NCI-H748 treated with DMSO at 0.1 percent for 48 hours (cell line): Measurements from ENCODE around the gene PRTFDC1.
A peak's percentile ranks its signal among the peaks of the same experiment; 100 is the strongest.
"Not testable (repeated sequence)": the region's sequence is repeated elsewhere in the genome, so short reads cannot be mapped to it uniquely, and the experiment has no call there.

Experiments used
- DNase-seq: peaks from one replicate; lab custom pipeline; 2025; lab: John Stamatoyannopoulos, UW

The PRTFDC1 gene

DNA sequence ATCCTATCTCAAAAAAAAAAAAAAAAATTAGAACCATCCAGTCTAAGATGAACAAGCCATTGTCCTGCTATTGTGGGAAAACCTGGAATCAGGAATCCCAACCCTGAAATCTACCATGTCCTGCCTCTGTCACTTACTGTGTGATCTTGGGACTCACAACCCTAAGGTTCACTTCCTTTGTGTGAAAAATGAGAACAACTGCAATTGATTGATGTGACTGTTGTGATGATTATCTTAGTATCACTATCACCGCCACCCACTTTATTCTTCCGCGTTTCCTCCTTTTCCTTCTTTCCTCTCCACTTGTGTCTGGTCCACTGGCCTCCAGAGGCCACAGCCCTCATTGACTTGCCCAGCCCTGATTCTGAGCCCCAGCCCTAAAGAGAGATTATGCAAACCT is 12.6 kb upstream of the PRTFDC1 start:
- DNase-seq = no peak

DNA sequence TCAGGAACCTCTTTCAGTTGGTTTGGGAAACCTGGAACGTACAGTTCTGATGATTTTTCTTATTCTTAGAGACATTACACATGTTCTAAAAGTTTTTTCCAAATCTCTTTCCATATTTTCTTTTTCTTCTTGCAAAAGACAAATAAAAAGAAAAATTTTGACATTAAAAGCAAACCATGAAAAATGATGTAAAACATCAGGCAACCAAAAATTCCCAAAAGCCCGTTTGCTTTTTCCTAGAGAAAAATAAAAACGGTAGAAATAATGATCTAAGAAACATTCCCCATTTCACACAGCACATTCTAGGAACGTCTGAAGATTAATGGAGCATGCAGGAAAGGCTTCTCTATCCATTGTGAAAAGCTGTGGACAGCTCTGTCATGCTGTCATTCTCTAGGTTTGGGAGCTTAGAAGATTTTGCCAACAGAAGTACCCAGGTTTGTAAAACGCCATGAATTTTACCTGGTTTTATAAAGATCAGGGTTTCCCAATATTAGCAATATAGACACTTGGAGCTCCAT is 11.2 kb upstream of the PRTFDC1 start:
- no peak for DNase-seq

DNA sequence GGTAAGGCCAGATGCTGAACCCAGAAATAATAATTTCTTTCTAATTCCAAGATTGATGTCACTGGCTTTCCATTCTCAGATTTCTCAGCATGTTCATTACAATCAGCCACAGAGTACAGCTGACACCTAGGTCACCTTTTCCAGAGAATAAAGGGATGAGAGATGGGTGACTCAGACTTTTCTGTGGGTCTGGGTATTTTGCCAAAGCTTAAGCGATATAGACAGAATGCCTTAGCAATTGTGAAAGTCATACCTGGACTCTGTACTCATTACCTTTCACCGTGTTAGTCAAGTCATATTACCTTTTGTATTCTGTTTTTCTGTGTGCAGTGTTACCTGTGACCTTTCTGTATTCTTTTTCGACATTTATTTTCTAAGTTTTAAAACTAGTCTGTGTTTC is 10.6 kb upstream of the PRTFDC1 start:
- DNase-seq = no peak

- DNase-seq = no peak
Measured at GRCh38 chr10:24961582-24961981, 9.2 kb upstream of the PRTFDC1 start.

DNA sequence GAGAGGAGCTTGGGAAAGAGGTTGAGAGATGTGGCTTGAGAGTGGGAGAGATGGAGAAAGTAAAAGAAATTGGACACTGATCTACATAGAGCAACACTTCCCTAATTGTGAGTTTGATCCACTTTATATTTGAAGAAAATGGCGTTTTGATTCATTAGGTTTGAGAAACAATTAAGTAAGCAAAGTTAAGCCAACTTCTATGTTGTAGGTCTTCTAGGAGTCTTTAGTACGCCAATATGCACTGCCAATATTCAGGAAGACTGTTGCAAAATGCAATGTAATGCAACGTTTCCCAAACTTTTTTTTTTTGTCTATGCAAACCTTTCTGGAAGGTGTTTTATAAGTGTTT is 7.0 kb upstream of the PRTFDC1 start:
- no peak for DNase-seq

DNA sequence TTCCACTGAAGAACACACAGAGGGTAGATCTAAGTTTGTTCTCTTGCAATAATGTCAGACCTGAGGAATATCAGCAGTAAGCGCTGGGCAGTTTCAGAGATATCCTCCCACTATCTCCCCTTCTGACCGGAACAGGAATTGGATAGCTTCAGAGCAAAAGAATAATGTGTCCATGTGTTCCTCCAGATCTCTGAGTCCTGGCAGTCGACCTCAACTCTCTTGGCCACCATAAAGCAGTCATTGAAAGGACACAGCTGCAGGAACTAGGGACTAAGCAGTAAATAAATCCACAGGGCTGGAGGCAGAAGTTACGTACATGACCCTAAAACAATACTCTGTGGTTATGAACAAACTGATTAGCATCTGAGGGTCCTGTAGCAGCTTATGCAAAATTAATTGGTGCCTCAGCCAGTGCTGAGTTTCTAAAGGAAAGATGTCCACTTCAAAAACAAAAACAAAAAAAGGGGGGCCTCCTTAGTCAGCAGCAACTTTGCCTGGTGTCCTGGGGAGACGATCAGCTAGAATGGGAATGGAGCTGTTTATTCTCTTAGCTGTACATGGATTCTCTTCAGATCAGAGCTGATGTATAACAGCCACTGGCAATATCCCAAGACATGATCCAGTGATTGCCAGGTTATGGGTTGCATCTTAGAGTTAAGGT is 6.4 kb upstream of the PRTFDC1 start:
- DNase-seq = no peak

GRCh38 chr10:24958091-24958720 is 5.8 kb upstream of the PRTFDC1 start:
- DNase-seq = no peak

DNA sequence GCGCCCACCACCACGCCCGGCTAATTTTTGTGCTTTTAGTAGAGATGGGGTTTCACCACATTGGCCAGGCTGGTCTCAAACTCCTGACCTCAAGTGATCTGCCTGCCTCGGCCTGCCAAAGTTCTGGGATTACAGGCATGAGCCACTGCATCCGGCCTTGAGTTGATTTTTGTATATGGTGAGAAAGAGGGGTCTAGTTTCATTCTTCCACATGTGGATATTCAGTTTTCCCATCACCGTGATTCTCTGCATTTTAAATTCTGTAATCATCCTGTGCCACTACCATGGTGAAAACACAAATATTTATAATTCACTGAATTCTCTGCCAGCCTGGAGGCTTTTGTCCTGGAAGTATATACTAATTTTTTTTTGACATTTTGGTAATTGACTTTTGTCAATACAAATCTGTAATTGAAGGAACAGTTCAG is 5.2 kb upstream of the PRTFDC1 start:
- not testable (repeated sequence) for DNase-seq

DNA sequence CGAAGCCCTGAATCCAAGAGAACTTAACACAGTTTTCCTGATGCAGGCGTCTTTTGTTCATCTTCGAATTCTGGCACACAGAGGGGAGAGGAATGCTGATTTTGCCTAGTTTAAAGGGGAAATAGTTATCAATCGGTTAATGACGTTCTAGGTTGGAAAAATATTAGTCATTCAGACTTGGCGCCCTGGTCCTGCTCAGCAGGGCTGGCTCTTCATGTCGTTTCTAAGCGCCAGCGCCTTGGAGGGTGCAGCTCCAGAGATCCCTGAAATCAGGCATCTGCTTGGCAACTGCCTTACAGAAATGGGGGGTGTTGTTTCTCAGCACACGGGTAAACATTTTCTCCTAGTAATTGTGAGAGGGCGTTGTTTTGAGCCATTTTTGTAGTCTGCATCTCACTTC is 1.3 kb upstream of the PRTFDC1 start:
- DNase-seq = no peak

DNA sequence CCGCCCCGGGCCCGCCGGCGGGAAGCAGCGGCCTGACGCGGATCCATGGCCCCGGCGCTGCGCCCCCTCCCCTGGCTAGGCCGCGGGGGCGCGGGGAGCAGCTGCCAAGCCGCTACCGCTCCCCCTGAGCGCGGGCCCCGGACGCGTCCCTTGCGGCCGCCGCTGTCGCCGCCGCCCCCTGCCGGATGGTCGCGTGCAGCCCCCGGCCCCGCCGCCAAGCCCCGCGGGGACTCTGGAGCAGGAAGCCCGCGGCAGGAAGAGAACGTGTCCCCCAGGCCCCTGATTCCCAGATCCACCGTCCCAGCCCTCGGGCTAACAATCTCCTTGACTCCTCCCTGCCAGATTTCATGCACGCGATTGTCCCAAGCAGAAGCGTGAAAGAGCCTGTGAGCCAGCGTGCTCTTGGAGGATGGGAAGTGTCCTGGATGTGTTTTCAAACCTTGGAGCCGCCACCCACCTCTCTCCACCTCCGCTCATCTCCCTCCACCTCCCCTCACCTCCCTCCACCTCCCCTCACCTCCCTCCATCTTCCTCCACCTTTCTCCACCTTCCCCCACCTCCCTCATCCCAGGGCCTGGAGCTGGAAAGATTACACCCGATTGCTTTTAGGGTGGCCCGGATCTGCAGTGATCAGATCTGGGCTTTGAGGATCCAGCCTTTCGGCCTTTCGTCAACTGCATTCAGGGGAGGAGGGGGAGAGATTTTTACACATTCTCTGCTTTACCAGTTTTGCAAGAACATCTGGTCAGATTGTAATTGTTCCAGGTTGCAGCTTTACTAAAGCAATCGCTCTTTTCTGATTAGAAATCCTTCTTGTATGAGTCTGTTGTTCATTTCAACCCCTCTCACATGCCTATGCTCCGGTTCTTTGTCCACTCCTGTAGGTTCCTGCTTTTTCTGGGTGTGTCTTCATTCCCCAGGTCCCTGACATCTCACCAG is 570 bp upstream of the PRTFDC1 start:
- DNase-seq = peak; percentile 7

- DNase-seq = peak; percentile 66
Measured at GRCh38 chr10:24951201-24952142, 934 bp downstream of the PRTFDC1 start.

DNA sequence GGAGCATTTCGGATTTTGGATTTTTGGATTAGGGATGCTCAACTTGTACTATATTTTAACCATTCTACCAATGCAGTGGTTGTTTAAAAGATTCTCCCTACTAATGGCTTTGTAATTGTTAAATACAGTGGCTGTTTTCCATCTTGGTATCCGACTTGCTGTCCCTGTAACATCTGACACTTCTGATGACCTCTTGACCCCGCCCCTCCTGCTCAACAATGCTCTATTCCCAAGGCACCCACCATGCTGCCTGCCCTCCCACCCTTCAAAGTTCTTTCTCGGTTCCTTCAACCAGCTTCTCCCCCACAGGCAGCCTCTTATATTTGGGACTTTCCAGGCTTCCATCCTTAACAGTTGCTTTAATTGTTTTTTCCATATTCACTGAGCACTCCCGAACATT is 2.0 kb downstream of the PRTFDC1 start:
- DNase-seq = no peak

DNA sequence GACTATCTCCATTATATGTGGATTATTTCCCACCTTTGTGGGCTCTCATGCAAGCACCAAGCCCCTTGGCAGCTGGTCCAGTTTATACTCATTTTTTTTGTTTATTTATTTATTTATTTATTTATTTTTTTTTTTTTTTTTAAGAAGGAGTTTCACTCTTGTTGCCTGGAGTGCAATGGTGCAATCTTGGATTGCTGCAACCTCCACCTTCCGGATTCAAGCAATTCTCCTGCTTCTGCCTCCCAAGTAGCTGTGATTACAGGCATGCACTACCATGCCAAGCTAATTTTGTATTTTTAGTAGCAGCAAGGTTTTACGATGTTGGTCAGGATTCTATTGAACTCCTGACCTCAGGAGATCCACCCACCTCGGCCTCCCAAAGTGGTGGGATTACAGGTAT is 2.8 kb downstream of the PRTFDC1 start:
- DNase-seq = no peak

- DNase-seq = no peak
Measured at GRCh38 chr10:24947304-24948097, 4.9 kb downstream of the PRTFDC1 start.

- no peak for DNase-seq
Measured at GRCh38 chr10:24944512-24945255, 7.7 kb downstream of the PRTFDC1 start.

- DNase-seq = no peak
Measured at GRCh38 chr10:24938525-24938924, 13.9 kb downstream of the PRTFDC1 start.

GRCh38 chr10:24938076-24938475 is 14.3 kb downstream of the PRTFDC1 start:
- DNase-seq = no peak

GRCh38 chr10:24935504-24936292 is 16.7 kb downstream of the PRTFDC1 start:
- no peak for DNase-seq

DNA sequence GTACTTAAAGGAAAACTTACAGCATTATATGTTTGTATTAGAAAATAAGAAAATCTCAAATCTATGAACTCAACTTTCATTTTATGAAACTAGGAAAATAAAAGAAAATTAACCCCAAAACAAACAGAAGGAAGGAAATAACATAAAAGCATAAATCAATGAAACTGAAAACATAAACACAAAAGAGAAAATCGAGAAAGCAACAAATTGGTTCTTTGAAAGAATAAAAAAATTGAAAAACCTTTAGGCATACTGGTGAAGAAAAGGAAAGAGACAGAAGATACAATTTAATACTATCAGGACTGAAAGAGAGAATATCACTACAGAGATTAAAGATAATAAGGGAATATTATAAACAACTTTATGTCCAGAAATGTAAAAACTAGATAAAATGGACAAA is 21.2 kb downstream of the PRTFDC1 start:
- no peak for DNase-seq
